GM18858 (cell line): ENCODE measurements around the gene CC2D1A.

Source experiments
- ATAC-seq: cut with Tn5 transposase; IDR thresholded peaks from one replicate; pipeline ENCODE4 v1.9.1; 2021; ENCODE audit not compliant: unreplicated experiment

The CC2D1A gene

GRCh38 chr19:13876834-13877233 lies 29.2 kb upstream of the CC2D1A start, which contains the start of gene NANOS3:
NANOS3 (plus strand) TSS chr19:13877134; CDS start chr19:13877249, 115 bp downstream.
- ATAC-seq = no peak

GRCh38 chr19:13877303-13877702 lies 28.7 kb upstream of the CC2D1A start:
- no peak for ATAC-seq

- peak; percentile 62 for ATAC-seq
These were observed 25.6 kb upstream of the CC2D1A start for GRCh38 chr19:13880059-13881043.

GRCh38 chr19:13881251-13881691 lies 24.7 kb upstream of the CC2D1A start:
- no peak for ATAC-seq

- ATAC-seq = no peak
These were observed 24.1 kb upstream of the CC2D1A start for GRCh38 chr19:13881692-13882418.

- ATAC-seq = no peak
These were observed 23.6 kb upstream of the CC2D1A start for GRCh38 chr19:13882419-13882795.

GRCh38 chr19:13882836-13883235 lies 23.2 kb upstream of the CC2D1A start:
- no peak for ATAC-seq

- ATAC-seq = no peak
These were observed 22.4 kb upstream of the CC2D1A start for GRCh38 chr19:13883516-13884064.

- no peak for ATAC-seq
These were observed 21.0 kb upstream of the CC2D1A start for GRCh38 chr19:13884726-13885591.

GRCh38 chr19:13885826-13886365 lies 20.1 kb upstream of the CC2D1A start:
- ATAC-seq = no peak

- no peak for ATAC-seq
These were observed 19.0 kb upstream of the CC2D1A start for GRCh38 chr19:13887018-13887436.

- no peak for ATAC-seq
These were observed 18.5 kb upstream of the CC2D1A start for GRCh38 chr19:13887517-13887916.

GRCh38 chr19:13888281-13888680 lies 17.7 kb upstream of the CC2D1A start:
- ATAC-seq = no peak

- no peak for ATAC-seq
These were observed 15.9 kb upstream of the CC2D1A start for GRCh38 chr19:13890136-13890535.

GRCh38 chr19:13892870-13893269 lies 13.1 kb upstream of the CC2D1A start:
- no peak for ATAC-seq

- ATAC-seq = no peak
These were observed 11.4 kb upstream of the CC2D1A start for GRCh38 chr19:13894552-13894951.

GRCh38 chr19:13896227-13896626 lies 9.8 kb upstream of the CC2D1A start:
- no peak for ATAC-seq

GRCh38 chr19:13899393-13899792 lies 6.6 kb upstream of the CC2D1A start:
- no peak for ATAC-seq

- ATAC-seq = no peak
These were observed 6.0 kb upstream of the CC2D1A start for GRCh38 chr19:13899912-13900584.
